HEK293 (cell line): ENCODE results near the gene RAB1A.
"Not testable (repeated sequence)": the region's sequence is repeated elsewhere in the genome, so short reads cannot be mapped to it uniquely, and the experiment has no call there.

ENCODE experiments used
- CTCF ChIA-PET: fragments of 350-600 bp; formaldehyde crosslinking; extraction: SDS; loops from one replicate; lab custom pipeline; 2021; ENCODE audit warnings: antibody characterized with exemption; lab: Yijun Ruan, JAX
- POLR2A ChIA-PET: fragments of 300-600 bp; formaldehyde crosslinking; extraction: SDS; loops from one replicate; lab custom pipeline; 2020; ENCODE audit warnings: antibody characterized with exemption, inconsistent platforms; lab: Yijun Ruan, JAX
- H3K27ac ChIP-seq: fragments of 200-500 bp; sonication (Bioruptor generic); 2 replicates; pipeline ENCODE4 v1.5.1; 2014; ENCODE audit warnings: low read depth, low read length, control low read depth, inconsistent platforms; ENCODE audit errors: extremely low read depth
- H3K36me3 ChIP-seq, 2 experiments: fragments of 200-500 bp in 1 of 2; sonication (Bioruptor generic) in 1 of 2; 1 replicate in 1 of 2; 2 replicates in 1 of 2; pipeline ENCODE4 v1.5.1; 2014 to 2017; ENCODE audit warnings: inconsistent platforms in 2 of 2, low read length in 2 of 2; ENCODE audit not compliant: control insufficient read depth in 2 of 2, insufficient read depth in 1 of 2
- H3K4me1 ChIP-seq: fragments of 200-500 bp; sonication (Bioruptor generic); 2 replicates; pipeline ENCODE4 v1.5.1; 2014; ENCODE audit warnings: mild to moderate bottlenecking, low read length, inconsistent platforms; ENCODE audit not compliant: control insufficient read depth, insufficient read depth
- H3K4me3 ChIP-seq: 2 replicates; pipeline ENCODE4 v1.5.1; 2011; ENCODE audit warnings: low read depth, mild to moderate bottlenecking, control low read depth, low read length, moderate library complexity
- H3K9me3 ChIP-seq: fragments of 200-500 bp; sonication (Bioruptor generic); 2 replicates; pipeline ENCODE4 v1.5.1; 2014; ENCODE audit warnings: low read depth, low read length, inconsistent platforms; ENCODE audit not compliant: control insufficient read depth, insufficient read depth
- BCL11B ChIP-seq: fragments of 450-650 bp; formaldehyde crosslinking; IDR thresholded peaks from 2 replicates; pipeline ENCODE4 v1.5.1; 2016; ENCODE audit warnings: low read depth, missing biosample characterization, missing genetic modification characterization
- GLIS2 ChIP-seq: fragments of 450-650 bp; formaldehyde crosslinking; IDR thresholded peaks from 2 replicates; pipeline ENCODE4 v1.5.1; 2016; ENCODE audit warnings: missing biosample characterization, missing genetic modification characterization
- KLF1 ChIP-seq: fragments of 450-650 bp; formaldehyde crosslinking; IDR thresholded peaks from 2 replicates; pipeline ENCODE4 v1.5.1; 2016; ENCODE audit warnings: missing biosample characterization, missing genetic modification characterization
- PBX3 ChIP-seq: sonication (generic); formaldehyde crosslinking; IDR thresholded peaks from 2 replicates; pipeline ENCODE4 v1.8.1; 2022; ENCODE audit warnings: mild to moderate bottlenecking, moderate library complexity, missing genetic modification reagents
- PRDM1 ChIP-seq: fragments of 450-650 bp; formaldehyde crosslinking; IDR thresholded peaks from 2 replicates; pipeline ENCODE4; 2016; ENCODE audit warnings: missing biosample characterization, missing genetic modification characterization
- SP2 ChIP-seq: fragments of 450-650 bp; formaldehyde crosslinking; IDR thresholded peaks from 2 replicates; pipeline ENCODE4 v1.5.1; 2016; ENCODE audit warnings: missing biosample characterization, missing genetic modification characterization
- WT1 ChIP-seq: fragments of 450-650 bp; formaldehyde crosslinking; IDR thresholded peaks from 2 replicates; pipeline ENCODE4 v1.5.1; 2016; ENCODE audit warnings: missing biosample characterization, missing genetic modification characterization
- ZBTB48 ChIP-seq: fragments of 450-650 bp; formaldehyde crosslinking; IDR thresholded peaks from 2 replicates; pipeline ENCODE4 v1.5.1; 2016; ENCODE audit warnings: missing biosample characterization, missing genetic modification characterization
- ZNF16 ChIP-seq: fragments of 450-650 bp; formaldehyde crosslinking; IDR thresholded peaks from 2 replicates; pipeline ENCODE4 v1.5.1; 2016; ENCODE audit warnings: low read depth, missing biosample characterization, missing genetic modification characterization
- ZNF18 ChIP-seq: fragments of 450-650 bp; formaldehyde crosslinking; IDR thresholded peaks from 2 replicates; pipeline ENCODE4 v1.5.1; 2016; ENCODE audit warnings: missing biosample characterization, missing genetic modification characterization
- ZNF513 ChIP-seq: fragments of 450-650 bp; IDR thresholded peaks from 2 replicates; pipeline ENCODE4 v1.5.1; 2018; ENCODE audit warnings: missing biosample characterization, missing genetic modification characterization
- ZNF629 ChIP-seq: fragments of 450-650 bp; formaldehyde crosslinking; IDR thresholded peaks from 2 replicates; pipeline ENCODE4 v1.5.1; 2017; ENCODE audit warnings: missing biosample characterization, missing genetic modification characterization
- ZNF792 ChIP-seq: fragments of 450-650 bp; formaldehyde crosslinking; IDR thresholded peaks from 2 replicates; pipeline ENCODE4 v1.5.1; 2016; ENCODE audit warnings: missing biosample characterization, missing genetic modification characterization

RAB1A gene

GRCh38 chr2:65129286-65129825 is 550 bp downstream of the RAB1A start:
- CTCF ChIA-PET, result interaction anchor here (0.5 to 1.1 kb wide), 8 partner anchors 18 to 88 kb away, joined by 3 to 4 read pairs (median 4); no protein-coding TSS in a partner anchor
- Histone ChIP-seq H3K27ac (peak overlapping the region; percentile 90), H3K36me3 (no peaks in the 10 kb centered on the region), H3K9me3 (no peaks in the 10 kb centered on the region), H3K4me3 (peak overlapping the region; percentile 92), H3K4me1 (peaks cover 22% of the 10 kb centered on the region)
- peak; percentile 19; the same call in 1 of the 2 replicates for TF ChIP-seq GLIS2
- TF ChIP-seq WT1 (tag by site-specific recombination), result no peak
- TF ChIP-seq SP2 (tag by site-specific recombination), result peak; percentile 43
- TF ChIP-seq PBX3 (CRISPR knock-in tag), result no peak
- no peak for TF ChIP-seq ZNF18 (tag by site-specific recombination)
- TF ChIP-seq ZNF629 (tag by site-specific recombination), result no peak
- 0 out of 2 replicates have a peak, but pooled peaks have one; percentile 37 for TF ChIP-seq BCL11B
- POLR2A ChIA-PET, result interaction anchor here (0.7 to 2.8 kb wide), 16 partner anchors 9 to 1065 kb away, joined by 3 to 35 read pairs (median 4); partner anchors contain the start of genes ACTR2 and CEP68

GRCh38 chr2:65128297-65129190 is 1.4 kb downstream of the RAB1A start:
- H3K27ac ChIP-seq, result peak overlapping the region; percentile 90; the same call in 1 of the 2 replicates
- CTCF ChIA-PET, result interaction anchor here (0.9 kb wide), 1 partner anchor 59 kb away, joined by 3 read pairs; no protein-coding TSS in a partner anchor
- H3K9me3 ChIP-seq, result no peaks in the 10 kb centered on the region
- TF ChIP-seq PRDM1 (tag by site-specific recombination) (peak; percentile 46; the same call in 1 of the 2 replicates), ZBTB48 (tag by site-specific recombination) (no peak), ZNF513 (tag by site-specific recombination) (no peak), ZNF16 (tag by site-specific recombination) (no peak), ZNF792 (tag by site-specific recombination) (no peak)
- peak overlapping the region; percentile 92 for H3K4me3 ChIP-seq
- POLR2A ChIA-PET, result interaction anchor here (0.7 to 2.8 kb wide), 7 partner anchors 9 to 361 kb away, joined by 3 to 35 read pairs (median 5); partner anchors contain the start of genes ACTR2 and CEP68
- H3K36me3 ChIP-seq, result no peaks in the 10 kb centered on the region
- H3K4me1 ChIP-seq, result peaks cover 22% of the 10 kb centered on the region

GRCh38 chr2:65125457-65125856 is 4.4 kb downstream of the RAB1A start:
- H3K36me3 ChIP-seq, H3K4me3 ChIP-seq, H3K27ac ChIP-seq, H3K9me3 ChIP-seq: not testable (repeated sequence)
- peaks cover 23% of the 10 kb centered on the region for H3K4me1 ChIP-seq
- CTCF ChIA-PET, result interaction anchor here (0.6 kb wide), 1 partner anchor 60 kb away, joined by 3 read pairs; no protein-coding TSS in a partner anchor
- TF ChIP-seq KLF1, result peak; percentile 81
- POLR2A ChIA-PET, result interaction anchor here (1.6 kb wide), 1 partner anchor 70 kb away, joined by 3 read pairs; the partner anchor contains the start of gene CEP68
